Measurements from ENCODE around the gene SRD5A3.

The SRD5A3 gene

GRCh38 chr4:55386073-55386472, 40.0 kb downstream of the SRD5A3 start:
- TF ChIP-seq CREB1 (IDR thresholded peaks at IDR 0.05; ENCODE audit: low read depth) (0 out of 2 replicates have a peak, but pooled peaks have one; percentile 47), MAX (IDR thresholded peaks at IDR 0.05) (no peak)

- TF ChIP-seq EGR1 (IDR thresholded peaks at IDR 0.05) (no peak), RAD21 (IDR thresholded peaks at IDR 0.05; ENCODE audit: low read depth) (no peak), USF1 (IDR thresholded peaks at IDR 0.05) (no peak), MAX (IDR thresholded peaks at IDR 0.05) (no peak), ZBTB7A (IDR thresholded peaks at IDR 0.05; ENCODE audit: low read depth) (no peak), CEBPB (IDR thresholded peaks at IDR 0.05) (no peak), FOXM1 (IDR thresholded peaks at IDR 0.05; ENCODE audit: borderline replicate concordance, low read depth) (no peak), NFIC (IDR thresholded peaks at IDR 0.05) (no peak), YY1 (IDR thresholded peaks at IDR 0.05; ENCODE audit: low read depth) (no peak), REST (IDR thresholded peaks at IDR 0.05; ENCODE audit: low read depth) (no peak)
These were observed 40.8 kb downstream of the SRD5A3 start for GRCh38 chr4:55386840-55387239.

- TF ChIP-seq TAF1 (IDR thresholded peaks at IDR 0.05; ENCODE audit: low read depth) = no peak
- no peak for TF ChIP-seq FOXM1 (IDR thresholded peaks at IDR 0.05; ENCODE audit: borderline replicate concordance, low read depth)
- TF ChIP-seq USF1 (IDR thresholded peaks at IDR 0.05) = no peak
- no peak for TF ChIP-seq RAD21 (IDR thresholded peaks at IDR 0.05; ENCODE audit: low read depth)
- TF ChIP-seq ZBTB7A (IDR thresholded peaks at IDR 0.05; ENCODE audit: low read depth) = no peak
- no peak for TF ChIP-seq EP300 (IDR thresholded peaks at IDR 0.05; ENCODE audit: borderline replicate concordance)
- no peak for TF ChIP-seq EGR1 (IDR thresholded peaks at IDR 0.05)
- no peak for TF ChIP-seq NFIC (IDR thresholded peaks at IDR 0.05)
- no peak for TF ChIP-seq MAX (IDR thresholded peaks at IDR 0.05)
- no peak for TF ChIP-seq CREB1 (IDR thresholded peaks at IDR 0.05; ENCODE audit: low read depth)
- TF ChIP-seq CEBPB (IDR thresholded peaks at IDR 0.05) = no peak
- TF ChIP-seq YY1 (IDR thresholded peaks at IDR 0.05; ENCODE audit: low read depth) = no peak
- no peak for TF ChIP-seq TCF12 (IDR thresholded peaks at IDR 0.05; ENCODE audit: low read depth)
- TF ChIP-seq REST (IDR thresholded peaks at IDR 0.05; ENCODE audit: low read depth) = no peak
- TF ChIP-seq TEAD4 (IDR thresholded peaks at IDR 0.05) = no peak
These were observed 47.6 kb downstream of the SRD5A3 start for GRCh38 chr4:55393461-55394320.

GRCh38 chr4:55395218-55395528, 49.1 kb downstream of the SRD5A3 start:
- TF ChIP-seq MAX (IDR thresholded peaks at IDR 0.05) (no peak), YY1 (IDR thresholded peaks at IDR 0.05; ENCODE audit: low read depth) (no peak), USF1 (IDR thresholded peaks at IDR 0.05) (no peak), NFIC (IDR thresholded peaks at IDR 0.05) (no peak), CEBPB (IDR thresholded peaks at IDR 0.05) (no peak), ZBTB7A (IDR thresholded peaks at IDR 0.05; ENCODE audit: low read depth) (no peak), EP300 (IDR thresholded peaks at IDR 0.05; ENCODE audit: borderline replicate concordance) (no peak), REST (IDR thresholded peaks at IDR 0.05; ENCODE audit: low read depth) (no peak), FOXM1 (IDR thresholded peaks at IDR 0.05; ENCODE audit: borderline replicate concordance, low read depth) (no peak)
